Suprapubic skin (tissue), 4 donors: ENCODE measurements around the gene CRIP2. TPM values are rescaled to one million over a fixed set of nuclear protein-coding genes. Genes with fewer than 3 reads are reported as not detected.

ENCODE experiments used
- DNase-seq, 2 donors: peaks; one replicate each; pipeline ENCODE4 v3.0.0-alpha.2; 2019; ENCODE audit warnings: low spot score in 2 of 2
- H3K27ac ChIP-seq: fragments of 200-600 bp; sonication (generic); one replicate; pipeline ENCODE4 v1.5.1; 2019
- H3K27me3 ChIP-seq: fragments of 200-600 bp; sonication (generic); one replicate; pipeline ENCODE4 v1.5.1; 2019
- H3K36me3 ChIP-seq: fragments of 200-600 bp; sonication (generic); one replicate; pipeline ENCODE4 v1.5.1; 2019
- H3K4me1 ChIP-seq: fragments of 200-600 bp; sonication (generic); one replicate; pipeline ENCODE4 v1.5.1; 2019
- H3K4me3 ChIP-seq: fragments of 200-600 bp; sonication (generic); one replicate; pipeline ENCODE4 v1.5.1; 2019; ENCODE audit warnings: mild to moderate bottlenecking
- H3K9me3 ChIP-seq: fragments of 200-600 bp; sonication (generic); one replicate; pipeline ENCODE4 v1.5.1; 2019
- CTCF ChIP-seq, 2 donors: fragments of 200-600 bp in 1 of 2; fragments of 450-650 bp in 1 of 2; sonication (generic) in 1 of 2; IDR thresholded peaks; one replicate each; pipeline ENCODE4 v1.5.1; 2016 to 2019; ENCODE audit warnings: antibody characterized with exemption in 2 of 2, mild to moderate bottlenecking in 1 of 2, moderate library complexity in 1 of 2
- EP300 ChIP-seq: sonication (generic); formaldehyde crosslinking; IDR thresholded peaks from one replicate; pipeline ENCODE4 v1.6.1; 2017; ENCODE audit warnings: antibody characterized with exemption
- POLR2A ChIP-seq, 2 donors: fragments of 450-650 bp; IDR thresholded peaks; one replicate each; pipeline ENCODE4 v1.6.1; 2017; ENCODE audit warnings: antibody characterized with exemption in 2 of 2, mild to moderate bottlenecking in 2 of 2, moderate library complexity in 2 of 2
- POLR2AphosphoS5 ChIP-seq, 3 donors: sonication (generic); formaldehyde crosslinking; IDR thresholded peaks; one replicate each; pipeline ENCODE4 v1.6.1; 2017; ENCODE audit warnings: antibody characterized with exemption in 3 of 3
- WGBS: methylation state at CpG from one replicate; pipeline ENCODE4 v1.1.5; 2018; 5-methylcytosine and 5-hydroxymethylcytosine counted together
- total RNA-seq, 4 donors: library from RNA; depleted of rRNA; stranded (reverse); fragments of >200 nt; gene quantifications; one replicate each; pipeline ENCODE4 v1.1.0, GENCODE V29; 2016

CRIP2 gene
- total RNA-seq, 4 donors from 2014 or later, result 70.7 to 140 (median 104) TPM

GRCh38 chr14:105469456-105470349 lies 4.9 kb upstream of the CRIP2 start:
- Histone ChIP-seq H3K4me1 (peaks cover 71% of the 10 kb centered on the region), H3K27ac (peak overlapping the region; percentile 31), H3K4me3 (no peak overlapping the region), H3K36me3 (peaks cover 41% of the 10 kb centered on the region), H3K9me3 (no peaks in the 10 kb centered on the region), H3K27me3 (no peaks in the 10 kb centered on the region)
- WGBS, result 86% methylated on average over 27 of the region's 54 CpGs
- no peak for DNase-seq
- TF ChIP-seq CTCF (IDR thresholded peaks at IDR 0.05), result no peak
- TF ChIP-seq POLR2AphosphoS5 (IDR thresholded peaks at IDR 0.05), result no peak
- TF ChIP-seq EP300, result no peak
- no peak for TF ChIP-seq POLR2A (IDR thresholded peaks at IDR 0.05)

- Histone ChIP-seq H3K27me3 (no peaks in the 10 kb centered on the region), H3K27ac (no peak overlapping the region), H3K9me3 (no peaks in the 10 kb centered on the region), H3K4me3 (no peak overlapping the region), H3K36me3 (peaks cover 32% of the 10 kb centered on the region), H3K4me1 (peaks cover 80% of the 10 kb centered on the region)
- no peak for DNase-seq
- 91% methylated on average over 22 of the region's 34 CpGs for WGBS
- TF ChIP-seq POLR2AphosphoS5 (IDR thresholded peaks at IDR 0.05), result no peak
- no peak for TF ChIP-seq CTCF (IDR thresholded peaks at IDR 0.05)
These were observed 4.0 kb upstream of the CRIP2 start for GRCh38 chr14:105470350-105471296.

- no peak for DNase-seq
- Histone ChIP-seq H3K36me3 (peaks cover 24% of the 10 kb centered on the region), H3K27ac (no peak overlapping the region), H3K9me3 (no peaks in the 10 kb centered on the region), H3K4me1 (peaks cover 82% of the 10 kb centered on the region), H3K4me3 (no peak overlapping the region), H3K27me3 (no peaks in the 10 kb centered on the region)
- WGBS, result 82% methylated on average over 11 of the region's 19 CpGs
- no peak for TF ChIP-seq POLR2A (IDR thresholded peaks at IDR 0.05)
These were observed 3.3 kb upstream of the CRIP2 start for GRCh38 chr14:105471297-105471821.

- Histone ChIP-seq H3K27me3 (no peaks in the 10 kb centered on the region), H3K9me3 (no peaks in the 10 kb centered on the region), H3K36me3 (peaks cover 18% of the 10 kb centered on the region), H3K27ac (no peak overlapping the region), H3K4me3 (no peak overlapping the region), H3K4me1 (peaks cover 82% of the 10 kb centered on the region)
- WGBS, result 89% methylated on average over 7 of the region's 8 CpGs
- TF ChIP-seq EP300 (no peak), POLR2A (IDR thresholded peaks at IDR 0.05) (no peak), POLR2AphosphoS5 (IDR thresholded peaks at IDR 0.05) (no peak), CTCF (IDR thresholded peaks at IDR 0.05) (no peak)
- DNase-seq, result no peak
These were observed 2.7 kb upstream of the CRIP2 start for GRCh38 chr14:105471823-105472485.

GRCh38 chr14:105472486-105472991 lies 2.1 kb upstream of the CRIP2 start:
- Histone ChIP-seq H3K27ac (peak overlapping the region; percentile 92), H3K4me1 (peaks cover 80% of the 10 kb centered on the region), H3K9me3 (no peaks in the 10 kb centered on the region), H3K36me3 (peaks cover 14% of the 10 kb centered on the region), H3K27me3 (no peaks in the 10 kb centered on the region), H3K4me3 (no peak overlapping the region)
- TF ChIP-seq EP300, result no peak
- no peak for TF ChIP-seq POLR2AphosphoS5 (IDR thresholded peaks at IDR 0.05)
- TF ChIP-seq POLR2A (IDR thresholded peaks at IDR 0.05), result no peak
- no peak for TF ChIP-seq CTCF (IDR thresholded peaks at IDR 0.05)
- no peak for DNase-seq
- 36% methylated on average over 2 of the region's 12 CpGs for WGBS
